ENCODE data around the gene FAM229B.
"Not testable (repeated sequence)": the region's sequence is repeated elsewhere in the genome, so short reads cannot be mapped to it uniquely, and the experiment has no call there.

FAM229B gene

DNA sequence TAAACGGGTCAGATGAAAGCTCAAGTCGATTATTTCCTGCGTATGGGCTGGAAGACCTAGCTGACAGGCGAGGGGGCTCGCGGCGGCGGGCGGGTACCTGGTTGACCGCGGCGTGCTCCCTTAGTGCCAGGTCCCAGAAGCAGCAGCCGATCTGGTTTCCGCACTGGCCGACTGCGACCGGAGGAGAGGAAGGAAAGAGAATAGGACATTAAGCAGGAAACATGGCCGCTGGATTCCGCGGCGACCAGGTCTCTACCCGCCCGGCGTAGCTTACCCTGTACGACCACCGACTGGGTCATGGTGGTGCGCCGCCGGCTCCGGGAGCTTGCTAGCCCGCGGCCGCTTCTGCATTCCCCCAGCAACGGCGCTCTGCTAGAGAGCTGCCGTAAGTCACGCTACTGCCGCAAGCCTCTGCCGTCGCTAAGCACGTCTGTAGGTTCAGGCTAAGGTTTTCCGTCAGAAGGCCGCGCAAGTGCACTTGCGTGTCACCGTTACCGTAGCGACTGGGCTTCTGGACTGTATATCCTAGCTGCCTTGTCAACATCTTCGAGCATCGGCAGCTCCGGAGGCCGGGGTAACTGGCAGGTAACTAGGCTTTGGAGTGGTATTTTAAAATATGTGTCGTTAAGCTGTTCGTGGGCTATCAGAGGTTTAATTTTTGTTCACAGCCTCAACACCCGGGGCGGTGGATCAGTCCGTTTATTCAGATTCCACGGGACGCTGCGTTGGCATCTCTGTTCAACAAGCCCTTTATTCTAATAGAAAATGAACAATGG lies at the start of gene FAM229B, which contains the start of gene TUBE1:
FAM229B (plus strand) TSS at position 456 of the 776 bp plus-strand sequence. CDS start 11,693 bp downstream, outside the sequence.
TUBE1 (minus strand) TSS at position 347 of the 776 bp plus-strand sequence; CDS start at position 299, 48 bp downstream.
- peak; percentile 92 for DNase-seq

- no peak for DNase-seq
Measured at GRCh38 chr6:112037783-112038216, 49.6 kb upstream of the FAM229B start.

DNA sequence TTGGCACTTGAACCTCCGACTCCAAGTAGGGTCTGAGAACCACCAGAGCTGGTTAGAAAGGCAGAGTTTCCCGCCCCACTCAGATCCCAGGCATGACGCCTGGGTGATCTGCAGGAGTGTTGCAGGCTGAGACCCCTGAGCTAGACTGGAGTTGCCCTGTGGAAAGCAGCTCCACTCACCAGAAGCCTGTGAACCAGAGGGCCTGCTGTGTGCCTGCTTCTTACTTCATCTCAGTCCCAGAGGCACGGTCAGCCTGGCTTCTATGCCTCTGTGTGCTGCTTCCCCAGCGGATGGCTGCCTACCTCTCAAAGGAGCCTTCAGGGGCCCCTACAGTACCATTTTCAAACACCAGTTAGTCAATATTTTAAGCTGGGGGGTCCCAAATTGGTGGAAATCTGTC lies 49.1 kb upstream of the FAM229B start:
- DNase-seq: no peak

DNA sequence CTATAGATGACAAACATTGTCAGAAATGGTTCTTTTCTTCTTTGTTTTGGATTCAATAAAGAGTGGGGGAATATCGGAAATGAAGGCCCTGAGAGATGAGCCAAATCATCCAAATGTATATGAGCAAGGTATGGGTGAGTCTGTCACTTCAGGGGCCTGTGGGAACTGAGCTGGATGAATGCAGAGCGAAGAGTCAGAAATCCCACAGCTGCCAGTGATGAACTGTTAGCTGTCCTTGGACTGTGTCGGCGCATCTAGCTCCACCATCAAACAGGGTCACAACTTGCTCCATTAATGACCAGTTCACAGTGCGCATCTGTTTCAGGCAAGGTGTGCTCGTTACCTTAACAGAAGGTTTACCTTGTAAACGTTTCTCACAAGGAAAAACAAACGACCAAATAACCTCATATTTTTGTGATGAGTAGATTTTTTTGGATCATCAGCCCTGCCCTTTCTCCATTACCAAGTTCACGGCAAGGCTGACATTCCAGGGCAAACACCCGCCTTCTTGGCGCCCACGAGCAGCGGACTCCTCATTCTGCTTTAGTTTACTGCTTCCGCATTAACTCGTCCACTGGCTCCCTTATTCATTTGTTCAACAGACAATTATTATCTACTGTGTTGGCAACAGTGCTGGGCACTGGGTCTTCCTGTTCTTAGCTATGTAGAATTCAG lies 48.5 kb upstream of the FAM229B start:
- DNase-seq: no peak

- DNase-seq: no peak
Measured at GRCh38 chr6:112039431-112039770, 48.0 kb upstream of the FAM229B start.

DNA sequence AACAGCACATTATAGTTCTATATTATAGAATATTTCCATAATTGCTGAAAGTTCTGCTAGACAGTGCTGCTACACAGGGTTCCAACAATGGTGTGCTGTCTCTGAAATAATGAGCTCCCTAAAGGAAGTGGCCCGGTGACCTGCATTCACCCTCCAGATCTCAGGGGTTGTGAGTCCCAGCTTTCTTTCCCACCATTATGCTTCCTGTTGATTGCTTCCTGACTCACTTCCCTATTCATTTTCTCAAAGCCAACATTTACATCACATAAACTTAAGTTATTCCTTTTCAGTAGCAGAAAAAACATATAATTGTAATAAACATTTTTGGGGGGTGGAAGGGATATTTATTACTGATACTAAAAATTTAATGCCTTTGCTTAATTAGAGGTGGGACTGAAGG lies 46.4 kb upstream of the FAM229B start:
- DNase-seq: no peak

DNA sequence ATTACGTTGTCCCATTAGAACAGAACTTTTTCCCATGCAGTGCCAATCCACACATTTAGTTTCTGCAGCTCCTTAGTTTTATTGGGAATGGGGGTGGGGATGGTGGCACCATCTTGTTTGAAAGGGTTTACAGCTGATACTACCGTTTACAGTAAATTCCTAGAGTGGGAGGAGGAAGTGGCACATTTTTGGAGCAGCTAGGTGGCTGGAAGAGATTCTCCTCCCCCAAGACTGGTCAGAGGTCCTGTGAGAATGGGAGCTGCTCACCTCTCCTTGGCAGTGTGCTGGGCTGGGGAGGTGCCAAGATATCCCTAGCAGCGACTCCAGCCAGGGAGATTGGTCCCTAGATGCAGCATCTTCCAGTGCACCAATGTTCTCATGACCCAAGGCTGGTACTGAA lies 45.9 kb upstream of the FAM229B start:
- no peak for DNase-seq

DNA sequence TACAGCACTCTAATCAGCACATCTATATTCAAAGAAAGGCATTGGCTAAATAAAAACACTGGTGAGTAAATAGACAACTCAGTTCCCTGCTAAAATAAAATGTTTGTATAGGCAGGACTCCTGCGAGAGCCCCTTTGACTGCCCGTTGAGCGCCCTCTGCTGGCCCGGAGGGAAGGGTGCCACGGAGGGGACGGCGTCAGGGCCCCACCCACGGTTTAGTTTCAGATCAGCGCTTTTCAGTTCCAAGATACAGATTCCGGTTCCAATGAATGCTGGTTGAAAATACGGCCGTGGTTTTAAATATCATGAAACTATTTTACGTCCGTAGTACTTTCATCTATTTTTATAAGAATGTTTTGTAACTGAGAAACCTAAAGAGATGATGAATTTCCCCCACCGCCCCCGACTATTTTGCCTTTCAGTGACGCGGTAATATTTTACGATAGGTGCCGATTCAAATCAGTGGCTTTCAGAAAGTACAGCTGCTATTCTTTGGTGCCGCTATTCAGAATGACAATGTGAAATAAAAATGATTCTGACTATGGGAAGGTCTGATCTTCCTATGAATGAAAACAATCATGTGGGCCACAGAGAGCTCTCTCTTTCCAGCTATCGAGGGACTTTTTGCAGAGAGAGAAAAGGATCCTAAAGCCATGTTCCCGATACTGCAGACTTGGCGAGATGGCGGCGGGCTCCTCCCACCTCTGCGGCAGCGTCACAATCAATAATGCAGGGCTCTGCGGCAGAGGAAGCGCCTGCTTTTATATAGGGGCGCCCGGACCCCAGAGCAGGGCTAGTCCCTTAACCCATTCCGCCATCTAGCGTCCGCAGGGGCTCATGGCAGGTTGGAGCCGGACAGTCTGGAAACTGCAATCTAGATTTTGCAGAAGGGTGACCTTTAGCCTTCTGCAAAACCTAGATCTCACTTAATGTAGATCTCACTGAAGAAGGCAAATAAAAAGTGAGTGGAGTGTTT lies 44.1 kb upstream of the FAM229B start:
- peak; percentile 91 for DNase-seq

DNA sequence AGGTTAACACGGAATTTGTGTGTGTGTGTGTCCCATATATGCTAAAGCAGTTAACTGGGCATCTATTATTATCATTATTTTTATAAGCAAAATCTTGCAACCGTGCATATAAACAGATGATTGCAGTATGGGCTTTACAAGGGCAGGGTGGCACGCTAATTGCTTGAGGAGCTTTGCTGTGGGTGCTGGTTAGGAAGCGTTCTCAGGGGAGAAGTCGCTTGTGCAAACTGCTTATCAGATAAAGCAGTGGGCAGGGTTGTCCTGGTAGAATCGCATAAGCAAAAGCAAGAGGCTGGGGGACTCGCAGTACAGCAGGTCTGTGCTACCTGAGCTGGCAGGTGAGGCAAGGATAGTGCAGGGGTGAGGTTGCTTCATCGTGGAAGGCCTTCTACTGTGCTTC lies 43.2 kb upstream of the FAM229B start:
- DNase-seq: no peak

DNA sequence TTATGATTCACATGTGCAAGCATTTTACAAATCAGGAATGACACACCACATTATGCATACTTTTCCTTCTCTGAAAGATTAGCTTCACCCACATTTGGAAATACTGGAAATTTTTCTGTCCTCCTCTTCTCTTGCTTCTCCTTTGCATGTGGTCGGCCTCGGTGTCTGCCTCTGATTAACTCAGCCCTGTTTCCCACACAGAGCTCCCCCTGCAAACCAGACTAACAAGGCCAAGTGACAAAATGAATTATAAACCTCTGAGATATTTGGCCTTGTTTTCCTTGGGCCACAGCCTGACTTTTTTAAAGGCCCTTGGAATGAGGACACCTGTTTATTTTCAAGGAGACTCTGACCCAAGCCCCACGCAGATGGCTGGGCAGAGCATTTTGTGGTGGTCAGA lies 42.5 kb upstream of the FAM229B start:
- no peak for DNase-seq

DNA sequence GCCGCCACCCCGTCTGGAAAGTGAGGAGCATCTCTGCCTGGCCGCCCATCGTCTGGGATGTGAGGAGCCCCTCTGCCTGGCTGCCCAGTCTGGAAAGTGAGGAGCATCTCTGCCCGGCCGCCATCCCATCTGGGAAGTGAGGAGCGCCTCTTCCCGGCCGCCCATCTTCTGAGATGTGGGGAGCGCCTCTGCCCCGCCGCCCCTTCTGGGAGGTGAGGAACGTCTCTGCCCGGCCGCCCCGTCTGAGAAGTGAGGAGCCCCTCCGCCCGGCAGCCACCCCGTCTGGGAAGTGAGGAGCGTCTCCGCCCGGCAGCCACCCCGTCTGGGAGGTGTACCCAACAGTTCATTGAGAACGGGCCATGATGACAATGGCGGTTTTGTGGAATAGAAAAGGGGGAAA lies 39.9 kb upstream of the FAM229B start:
- not testable (repeated sequence) for DNase-seq

GRCh38 chr6:112049026-112049799 lies 38.2 kb upstream of the FAM229B start:
- no peak for DNase-seq

- DNase-seq: no peak
Measured at GRCh38 chr6:112049996-112050395, 37.4 kb upstream of the FAM229B start.

GRCh38 chr6:112050429-112050828 lies 37.0 kb upstream of the FAM229B start:
- no peak for DNase-seq

- not testable (repeated sequence) for DNase-seq
Measured at GRCh38 chr6:112051251-112051740, 36.1 kb upstream of the FAM229B start.

GRCh38 chr6:112054001-112054400 lies 33.4 kb upstream of the FAM229B start, which contains the start of gene CCN6:
Gene CCN6 (plus strand): TSS chr6:112054104. CDS start chr6:112054358, 254 bp downstream.
- DNase-seq: no peak

- DNase-seq: no peak
Measured at GRCh38 chr6:112054555-112055190, 32.7 kb upstream of the FAM229B start.

DNA sequence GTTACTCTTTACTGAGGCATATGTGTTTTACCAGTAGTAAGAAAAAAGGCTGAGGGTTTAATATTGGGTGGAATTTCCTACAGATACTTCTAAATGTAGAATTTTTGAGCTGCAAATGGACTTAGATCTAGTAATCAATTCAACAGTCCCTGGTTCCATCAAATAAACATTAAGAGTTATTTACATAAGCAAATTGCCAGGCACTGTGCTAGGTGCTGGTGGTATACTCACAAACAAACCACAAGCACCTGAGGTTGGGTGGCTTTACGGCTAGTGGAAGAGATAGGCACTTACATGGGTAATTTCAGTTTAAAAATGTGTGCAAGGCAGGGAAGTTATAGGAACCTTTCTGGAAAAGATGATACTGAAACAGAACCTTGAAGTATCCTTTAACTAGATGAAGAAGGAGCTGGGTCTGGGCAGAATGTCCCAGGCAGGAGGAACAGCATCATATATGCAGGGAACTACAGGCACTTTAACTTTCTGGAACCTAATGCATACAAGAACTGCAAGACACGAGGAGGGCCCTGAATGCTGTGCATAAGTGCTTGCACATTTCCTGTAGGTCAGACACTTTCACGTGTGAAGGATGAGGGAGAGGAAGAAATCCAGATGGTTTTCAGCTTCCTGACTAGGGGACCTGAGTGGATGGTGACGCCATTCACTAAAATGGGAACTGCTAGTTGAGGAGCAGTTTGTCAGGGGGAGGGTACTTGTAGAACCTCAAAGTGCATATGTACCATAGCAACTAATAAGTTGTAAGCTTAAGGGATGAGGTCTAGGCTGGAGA lies 29.0 kb upstream of the FAM229B start:
- DNase-seq: no peak

GRCh38 chr6:112061605-112062004 lies 25.8 kb upstream of the FAM229B start:
- DNase-seq: no peak

- no peak for DNase-seq
Measured at GRCh38 chr6:112062966-112063365, 24.4 kb upstream of the FAM229B start.

Data from DMS153 (cell line).